Stomach (tissue), 4 donors: ENCODE measurements around the gene HNRNPAB.

ENCODE experiments used
- EP300 ChIP-seq: sonication (generic); formaldehyde crosslinking; IDR thresholded peaks from one replicate; pipeline ENCODE4 v1.6.1; 2017; ENCODE audit warnings: antibody characterized with exemption
- POLR2A ChIP-seq, 4 donors: fragments of 450-650 bp; IDR thresholded peaks; one replicate each; pipeline ENCODE4 v1.6.1; 2016; ENCODE audit warnings: antibody characterized with exemption in 4 of 4, control low read depth in 2 of 4, mild to moderate bottlenecking in 1 of 4, moderate library complexity in 1 of 4
- POLR2AphosphoS5 ChIP-seq, 3 donors: sonication (generic); formaldehyde crosslinking; IDR thresholded peaks; one replicate each; pipeline ENCODE4 v1.6.1; 2016; ENCODE audit warnings: antibody characterized with exemption in 3 of 3
- TF ChIP-seq, protein P1 (sequence below), 7 experiments: fragments of 450-650 bp in 4 of 7; fragments of 200-600 bp in 3 of 7; sonication (generic) in 3 of 7; IDR thresholded peaks; one replicate each; pipeline ENCODE4 v1.5.1; 2016 to 2019; ENCODE audit warnings: antibody characterized with exemption in 7 of 7, control low read depth in 2 of 7, mild to moderate bottlenecking in 1 of 7

DNA sequence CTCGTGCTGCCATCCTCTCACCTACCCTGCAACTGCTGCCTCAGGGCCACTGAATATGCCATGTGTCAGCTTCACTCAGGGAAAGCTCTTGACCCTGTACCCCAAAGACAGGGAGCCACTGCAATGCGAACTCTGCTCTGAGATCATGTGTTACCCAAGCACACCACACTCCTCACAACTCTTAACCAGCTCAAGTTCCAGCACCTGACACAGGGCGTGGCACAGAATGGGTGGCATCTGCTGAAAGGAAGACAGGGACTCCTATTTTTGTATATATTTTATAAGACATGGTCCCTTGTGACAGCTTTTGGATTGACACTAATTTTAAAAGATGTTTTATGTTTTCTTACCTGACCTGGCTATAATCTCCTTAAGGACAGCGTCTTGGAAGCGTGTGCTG is 17.5 kb downstream of the HNRNPAB start:
- no peak for TF ChIP-seq POLR2AphosphoS5 (IDR thresholded peaks at IDR 0.05)
- TF ChIP-seq, protein P1, sequence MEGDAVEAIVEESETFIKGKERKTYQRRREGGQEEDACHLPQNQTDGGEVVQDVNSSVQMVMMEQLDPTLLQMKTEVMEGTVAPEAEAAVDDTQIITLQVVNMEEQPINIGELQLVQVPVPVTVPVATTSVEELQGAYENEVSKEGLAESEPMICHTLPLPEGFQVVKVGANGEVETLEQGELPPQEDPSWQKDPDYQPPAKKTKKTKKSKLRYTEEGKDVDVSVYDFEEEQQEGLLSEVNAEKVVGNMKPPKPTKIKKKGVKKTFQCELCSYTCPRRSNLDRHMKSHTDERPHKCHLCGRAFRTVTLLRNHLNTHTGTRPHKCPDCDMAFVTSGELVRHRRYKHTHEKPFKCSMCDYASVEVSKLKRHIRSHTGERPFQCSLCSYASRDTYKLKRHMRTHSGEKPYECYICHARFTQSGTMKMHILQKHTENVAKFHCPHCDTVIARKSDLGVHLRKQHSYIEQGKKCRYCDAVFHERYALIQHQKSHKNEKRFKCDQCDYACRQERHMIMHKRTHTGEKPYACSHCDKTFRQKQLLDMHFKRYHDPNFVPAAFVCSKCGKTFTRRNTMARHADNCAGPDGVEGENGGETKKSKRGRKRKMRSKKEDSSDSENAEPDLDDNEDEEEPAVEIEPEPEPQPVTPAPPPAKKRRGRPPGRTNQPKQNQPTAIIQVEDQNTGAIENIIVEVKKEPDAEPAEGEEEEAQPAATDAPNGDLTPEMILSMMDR (IDR thresholded peaks at IDR 0.05), result no peak
- no peak for TF ChIP-seq POLR2A (IDR thresholded peaks at IDR 0.05)
- TF ChIP-seq EP300, result no peak
